Smooth muscle cell of the brain vasculature (primary cell): Measurements from ENCODE around the gene TCP11L1.

Experiments
- DNase-seq: peaks from one replicate; pipeline ENCODE4 v3.0.0-alpha.2; 2012; ENCODE audit warnings: low read depth, low spot score

Gene TCP11L1

GRCh38 chr11:33039274-33040032 is at the start of gene TCP11L1:
TSS of gene TCP11L1 (plus strand) at chr11:33039572. CDS start at chr11:33043774, 4,202 bp downstream.
- DNase-seq: peak; percentile 86

- no peak for DNase-seq
Observed at GRCh38 chr11:32990481-32990880, 48.9 kb upstream of the TCP11L1 start.

- DNase-seq: no peak
Observed at GRCh38 chr11:32991427-32991826, 47.9 kb upstream of the TCP11L1 start.

GRCh38 chr11:32991898-32992297 is 47.5 kb upstream of the TCP11L1 start:
- DNase-seq: no peak

- DNase-seq: peak; percentile 40
Observed at GRCh38 chr11:33000181-33000580, 39.2 kb upstream of the TCP11L1 start.

GRCh38 chr11:33001281-33001680 is 38.1 kb upstream of the TCP11L1 start:
- no peak for DNase-seq

- DNase-seq: no peak
Observed at GRCh38 chr11:33001751-33002542, 37.4 kb upstream of the TCP11L1 start.

- no peak for DNase-seq
Observed at GRCh38 chr11:33005175-33005574, 34.2 kb upstream of the TCP11L1 start.

GRCh38 chr11:33006010-33006409 is 33.4 kb upstream of the TCP11L1 start:
- no peak for DNase-seq

GRCh38 chr11:33013755-33014154 is 25.6 kb upstream of the TCP11L1 start:
- no peak for DNase-seq

- DNase-seq: peak; percentile 65
Observed at GRCh38 chr11:33015621-33016551, 23.5 kb upstream of the TCP11L1 start, which contains the start of gene DEPDC7. TSS of gene DEPDC7 (plus strand) at chr11:33015878. CDS start at chr11:33015956, 78 bp downstream.

- DNase-seq: no peak
Observed at GRCh38 chr11:33016654-33017053, 22.7 kb upstream of the TCP11L1 start.

GRCh38 chr11:33017478-33017877 is 21.9 kb upstream of the TCP11L1 start:
- DNase-seq: no peak

- DNase-seq: no peak
Observed at GRCh38 chr11:33017965-33018364, 21.4 kb upstream of the TCP11L1 start.

- no peak for DNase-seq
Observed at GRCh38 chr11:33018840-33019239, 20.5 kb upstream of the TCP11L1 start.

GRCh38 chr11:33021501-33021900 is 17.9 kb upstream of the TCP11L1 start:
- no peak for DNase-seq

- DNase-seq: no peak
Observed at GRCh38 chr11:33021937-33022336, 17.4 kb upstream of the TCP11L1 start.

- DNase-seq: no peak
Observed at GRCh38 chr11:33025339-33025722, 14.0 kb upstream of the TCP11L1 start.

GRCh38 chr11:33027233-33027632 is 12.1 kb upstream of the TCP11L1 start:
- DNase-seq: no peak

- DNase-seq: no peak
Observed at GRCh38 chr11:33027846-33028536, 11.4 kb upstream of the TCP11L1 start.

- no peak for DNase-seq
Observed at GRCh38 chr11:33028537-33028914, 10.8 kb upstream of the TCP11L1 start.
